ENCODE results near the gene CLCN5.

CLCN5 gene

DNA sequence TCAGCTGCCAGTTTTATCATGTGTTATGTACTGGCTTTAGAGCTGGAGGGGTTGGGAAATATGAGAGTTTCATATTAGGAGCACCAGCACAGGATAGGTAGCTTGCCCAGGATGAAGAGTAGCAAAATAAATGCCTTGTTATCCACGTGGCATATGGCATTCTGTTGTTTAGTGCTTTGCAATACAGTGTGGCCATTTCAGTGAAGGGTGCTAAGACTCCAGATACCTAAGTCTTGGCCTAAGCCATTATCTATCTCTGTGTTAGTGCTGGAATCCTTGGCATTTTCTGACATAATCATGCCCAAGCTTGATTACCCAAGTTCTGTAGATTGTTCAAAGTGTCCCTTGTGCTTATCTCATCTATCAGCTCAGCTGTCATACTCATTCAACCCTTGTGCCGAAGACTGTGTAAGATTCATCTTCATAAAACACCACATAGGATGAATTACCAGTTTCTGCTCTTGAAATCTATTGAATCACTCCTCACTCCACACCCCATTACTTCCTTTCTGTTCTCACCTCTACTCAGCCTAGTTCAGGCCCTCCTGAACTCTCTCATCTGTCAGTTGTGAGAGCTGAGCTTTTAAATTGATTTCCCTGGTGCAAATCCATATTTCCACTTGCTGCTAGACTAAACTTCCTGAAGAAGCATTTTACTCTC lies 73.5 kb downstream of the CLCN5 start:
- TF ChIP-seq CTCF (IDR thresholded peaks at IDR 0.05; ENCODE audit: insufficient read depth, missing control alignments) = no peak
- FAIRE-seq (no peak), DNase-seq (ENCODE audit: insufficient read length, low spot score) (no peak)

GRCh38 chrX:49996474-49996873 lies 74.1 kb downstream of the CLCN5 start:
- TF ChIP-seq CTCF (IDR thresholded peaks at IDR 0.05; ENCODE audit: insufficient read depth, missing control alignments) = no peak
- no peak for FAIRE-seq

DNA sequence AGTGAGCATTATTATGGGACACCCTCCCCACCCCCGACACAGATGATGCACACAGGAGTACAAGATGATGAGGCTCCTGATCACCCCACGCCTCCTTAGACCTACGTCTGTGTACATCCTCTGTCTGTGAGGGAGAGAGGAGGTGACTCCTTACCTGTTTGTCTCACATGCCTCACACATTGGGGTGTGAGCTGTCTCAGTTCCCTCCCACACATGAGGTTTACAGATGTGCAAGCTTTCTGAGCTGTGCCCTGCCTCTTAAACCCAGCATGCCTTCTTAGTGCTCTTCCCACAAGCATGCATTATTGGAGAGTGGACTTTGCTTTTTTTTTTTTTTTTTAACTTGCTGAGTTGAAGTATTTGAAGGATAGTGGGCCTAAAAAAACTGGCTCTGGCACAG lies 76.7 kb downstream of the CLCN5 start:
- no peak for DNase-seq (ENCODE audit: insufficient read length, low spot score)
- no peak for FAIRE-seq
- TF ChIP-seq CTCF (IDR thresholded peaks at IDR 0.05; ENCODE audit: insufficient read depth, missing control alignments) = no peak

More at GRCh38 chrX:49996474-49996873, 74.1 kb downstream of the CLCN5 start:
- no peak for DNase-seq (ENCODE audit: insufficient read length, low spot score)

GRCh38 chrX:50000937-50001542 lies 78.6 kb downstream of the CLCN5 start:
- no peak for DNase-seq (ENCODE audit: insufficient read length, low spot score)
- no peak for FAIRE-seq
- no peak for TF ChIP-seq CTCF (IDR thresholded peaks at IDR 0.05; ENCODE audit: insufficient read depth, missing control alignments)

DNA sequence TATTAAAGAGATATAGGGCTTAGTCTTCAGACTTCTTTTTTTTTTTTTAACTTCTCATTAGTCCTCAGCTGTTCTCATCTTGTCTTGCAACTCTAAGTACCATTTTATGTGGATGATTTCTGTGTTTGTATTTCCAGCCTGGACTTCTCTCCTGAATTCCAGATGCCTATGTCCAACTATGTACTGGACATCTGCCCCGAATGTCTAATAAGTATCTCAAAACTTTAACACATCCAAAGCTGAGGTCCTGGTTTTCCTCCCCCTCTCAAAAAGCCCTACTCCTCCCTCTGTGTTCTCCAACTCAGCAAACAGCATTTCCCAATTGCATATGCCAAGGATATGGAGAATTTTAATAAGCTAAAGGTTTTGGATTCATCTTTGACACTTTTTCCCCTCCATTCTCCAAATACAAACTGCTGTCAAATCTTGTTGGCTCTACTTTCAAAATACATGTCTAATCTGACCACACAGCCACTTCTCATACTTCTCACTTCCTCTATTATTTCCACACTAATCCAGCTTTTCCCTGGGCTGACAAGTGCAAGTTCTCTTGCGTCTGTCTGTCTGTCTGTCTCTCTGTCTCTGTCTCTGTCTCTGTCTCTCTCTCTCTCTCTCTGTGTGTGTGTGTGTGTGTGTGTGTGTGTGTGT lies 79.8 kb downstream of the CLCN5 start:
- FAIRE-seq (no peak), DNase-seq (ENCODE audit: insufficient read length, low spot score) (no peak)

GRCh38 chrX:50003467-50003866 lies 81.1 kb downstream of the CLCN5 start:
- no peak for DNase-seq (ENCODE audit: insufficient read length, low spot score)
- FAIRE-seq = no peak

More for the DNA sequence above, 79.8 kb downstream of the CLCN5 start:
- TF ChIP-seq CTCF (IDR thresholded peaks at IDR 0.05; ENCODE audit: insufficient read depth, missing control alignments) = no peak

More at GRCh38 chrX:50003467-50003866, 81.1 kb downstream of the CLCN5 start:
- no peak for TF ChIP-seq CTCF (IDR thresholded peaks at IDR 0.05; ENCODE audit: insufficient read depth, missing control alignments)

Measured in D721Med (cell line).